SU-DHL-6 (cell line): ENCODE results near the gene AFAP1L1.

Source experiments
- H2AFZ ChIP-seq: fragments of 200-600 bp; sonication (generic); 2 replicates; pipeline ENCODE4 v1.6.1; 2014; ENCODE audit warnings: low read depth, mild to moderate bottlenecking, moderate library complexity, mixed read lengths, antibody characterized with exemption, low read length; ENCODE audit not compliant: severe bottlenecking
- H3F3A ChIP-seq: fragments of 200-600 bp; shearing (Covaris generic); 2 replicates; pipeline ENCODE4 v1.6.0; 2016; ENCODE audit warnings: antibody characterized with exemption, mild to moderate bottlenecking; ENCODE audit not compliant: insufficient read depth
- H3K27ac ChIP-seq: fragments of 200-600 bp; sonication (generic); 2 replicates; pipeline ENCODE4 v1.5.1; 2016; ENCODE audit warnings: low read depth, mild to moderate bottlenecking, low read length, moderate library complexity, mixed read lengths
- H3K27me3 ChIP-seq: fragments of 200-600 bp; sonication (generic), shearing (Covaris generic); 2 replicates; pipeline ENCODE4 v1.6.0; 2014; ENCODE audit warnings: mild to moderate bottlenecking, low read length
- H3K36me3 ChIP-seq: fragments of 200-600 bp; sonication (generic); 2 replicates; pipeline ENCODE4 v1.6.1; 2014; ENCODE audit warnings: mild to moderate bottlenecking, low read length, mixed read lengths
- H3K4me2 ChIP-seq: fragments of 300-600, 200-600 bp; shearing (Covaris generic), sonication (generic); 2 replicates; pipeline ENCODE4 v1.6.0; 2014; ENCODE audit warnings: low read length, low read depth, mild to moderate bottlenecking; ENCODE audit not compliant: poor library complexity, severe bottlenecking
- H3K4me3 ChIP-seq: fragments of 200-600 bp; sonication (generic); 2 replicates; pipeline ENCODE4 v1.5.1; 2014; ENCODE audit warnings: antibody characterized with exemption, low read length, mild to moderate bottlenecking, mixed read lengths; ENCODE audit not compliant: insufficient read depth, poor library complexity, severe bottlenecking
- H3K79me2 ChIP-seq: fragments of 200-600 bp; sonication (generic); 2 replicates; pipeline ENCODE4 v1.6.1; 2014; ENCODE audit warnings: mild to moderate bottlenecking, low read length, moderate library complexity; ENCODE audit not compliant: insufficient read depth
- H3K9ac ChIP-seq: fragments of 200-600 bp; sonication (generic); 2 replicates; pipeline ENCODE4 v1.7.0; 2014; ENCODE audit warnings: mild to moderate bottlenecking, low read length
- H3K9me2 ChIP-seq: fragments of 200-600 bp; sonication (generic); replicated peaks from 2 replicates; pipeline ENCODE4 v1.6.1; 2014; ENCODE audit warnings: low read length; ENCODE audit not compliant: insufficient read depth
- H3K9me3 ChIP-seq: fragments of 200-600 bp; sonication (generic); 2 replicates; pipeline ENCODE4 v1.6.1; 2014; ENCODE audit warnings: low read length, mixed read lengths; ENCODE audit not compliant: insufficient read depth
- H4K20me1 ChIP-seq: fragments of 200-600 bp; sonication (generic); 2 replicates; pipeline ENCODE4 v1.6.1; 2014; ENCODE audit warnings: low read depth, mild to moderate bottlenecking, antibody characterized with exemption, low read length, moderate library complexity, mixed read lengths
- CTCF ChIP-seq: fragments of 200-600 bp; sonication (generic); IDR thresholded peaks from one replicate; pipeline ENCODE4 v1.5.1; 2017; ENCODE audit warnings: antibody characterized with exemption, mild to moderate bottlenecking, low read length, moderate library complexity; ENCODE audit not compliant: insufficient read depth, poor library complexity, severe bottlenecking
- EZH2phosphoT487 ChIP-seq: fragments of 200-600 bp; sonication (generic), shearing (Covaris generic); conservative IDR thresholded peaks from 2 replicates; pipeline ENCODE4 v1.6.1; 2018; ENCODE audit warnings: mild to moderate bottlenecking, antibody characterized with exemption, low read length, moderate library complexity, mixed read lengths

The AFAP1L1 gene

GRCh38 chr5:149298842-149299404 is 27.3 kb downstream of the AFAP1L1 start:
- H3K9me2 ChIP-seq = no peaks in the 10 kb centered on the region
- H3K4me2 ChIP-seq = no peak overlapping the region
- H3K9ac ChIP-seq = no peak overlapping the region
- no peaks in the 10 kb centered on the region for H3K9me3 ChIP-seq
- H3K36me3 ChIP-seq = no peaks in the 10 kb centered on the region
- no peak overlapping the region for H3K27ac ChIP-seq
- no peaks in the 10 kb centered on the region for H3K79me2 ChIP-seq
- no peak overlapping the region for H3K4me3 ChIP-seq
- H3F3A ChIP-seq = no peaks in the 10 kb centered on the region; the same call in 1 of the 2 replicates
- no peaks in the 10 kb centered on the region for H3K27me3 ChIP-seq
- TF ChIP-seq CTCF = no peak
- no peak for TF ChIP-seq EZH2phosphoT487
- H2AFZ ChIP-seq = no peak overlapping the region
- no peaks in the 10 kb centered on the region for H4K20me1 ChIP-seq

GRCh38 chr5:149299451-149300054 is 27.9 kb downstream of the AFAP1L1 start:
- no peak overlapping the region for H3K4me3 ChIP-seq
- H3K4me2 ChIP-seq = no peak overlapping the region
- no peaks in the 10 kb centered on the region for H3K9me2 ChIP-seq
- TF ChIP-seq EZH2phosphoT487 (no peak), CTCF (no peak)
- no peaks in the 10 kb centered on the region for H3K9me3 ChIP-seq
- H3K36me3 ChIP-seq = no peaks in the 10 kb centered on the region
- H2AFZ ChIP-seq = no peak overlapping the region
- no peaks in the 10 kb centered on the region for H3K79me2 ChIP-seq
- H3F3A ChIP-seq = no peaks in the 10 kb centered on the region; the same call in 1 of the 2 replicates
- H3K27ac ChIP-seq = no peak overlapping the region
- H3K9ac ChIP-seq = no peak overlapping the region
- H3K27me3 ChIP-seq = no peaks in the 10 kb centered on the region
- no peaks in the 10 kb centered on the region for H4K20me1 ChIP-seq

- Histone ChIP-seq H3K36me3 (no peaks in the 10 kb centered on the region), H3K79me2 (no peaks in the 10 kb centered on the region), H2AFZ (no peak overlapping the region), H3K27me3 (no peaks in the 10 kb centered on the region), H3F3A (no peaks in the 10 kb centered on the region; the same call in 1 of the 2 replicates), H3K27ac (no peak overlapping the region), H3K4me3 (no peak overlapping the region), H4K20me1 (no peaks in the 10 kb centered on the region), H3K9ac (no peak overlapping the region), H3K9me3 (no peaks in the 10 kb centered on the region), H3K9me2 (no peaks in the 10 kb centered on the region), H3K4me2 (no peak overlapping the region)
- no peak for TF ChIP-seq EZH2phosphoT487
- no peak for TF ChIP-seq CTCF
These were observed 28.8 kb downstream of the AFAP1L1 start for GRCh38 chr5:149300441-149300840.
